WTC11 (cell line): ENCODE measurements around the gene TRAPPC3.

ENCODE experiments used
- ATF1 ChIP-seq: sonication (generic); formaldehyde crosslinking; IDR thresholded peaks from 2 replicates; pipeline ENCODE4 v1.8.1; 2023; ENCODE audit warnings: mild to moderate bottlenecking, moderate library complexity, missing genetic modification reagents
- CREM ChIP-seq: sonication (generic); formaldehyde crosslinking; IDR thresholded peaks from 2 replicates; pipeline ENCODE4 v1.8.1; 2022; ENCODE audit warnings: mild to moderate bottlenecking, missing genetic modification reagents, moderate library complexity
- FOXP1 ChIP-seq: sonication (generic); formaldehyde crosslinking; IDR thresholded peaks from 2 replicates; pipeline ENCODE4 v1.8.0; 2022; ENCODE audit warnings: missing genetic modification reagents, mild to moderate bottlenecking, moderate library complexity, borderline replicate concordance
- KAT7 ChIP-seq: sonication (generic); formaldehyde crosslinking; IDR thresholded peaks from 2 replicates; pipeline ENCODE4 v1.8.1; 2023; ENCODE audit warnings: missing genetic modification reagents, mild to moderate bottlenecking, borderline replicate concordance
- NFYB ChIP-seq: sonication (generic); formaldehyde crosslinking; conservative IDR thresholded peaks from 2 replicates; pipeline ENCODE4 v1.8.0; 2022; ENCODE audit warnings: low read depth, missing genetic modification reagents
- ZBTB21 ChIP-seq: sonication (generic); formaldehyde crosslinking; IDR thresholded peaks from 2 replicates; pipeline ENCODE4 v1.8.1; 2023; ENCODE audit warnings: mild to moderate bottlenecking, missing genetic modification reagents, borderline replicate concordance
- ZNF263 ChIP-seq: sonication (generic); formaldehyde crosslinking; IDR thresholded peaks from 2 replicates; pipeline ENCODE4 v1.8.1; 2022; ENCODE audit warnings: low read depth, mild to moderate bottlenecking, moderate library complexity, missing genetic modification reagents
- TF ChIP-seq, protein P1 (sequence below): fragments of 200-600 bp; IDR thresholded peaks from 2 replicates; pipeline ENCODE4 v1.8.0; 2022; ENCODE audit warnings: antibody characterized with exemption
- TF ChIP-seq, protein P2 (sequence below): sonication (generic); formaldehyde crosslinking; IDR thresholded peaks from 2 replicates; pipeline ENCODE4 v1.8.1; 2023; ENCODE audit warnings: mild to moderate bottlenecking, missing genetic modification reagents, moderate library complexity
- TF ChIP-seq, protein P3 (sequence below): sonication (generic); formaldehyde crosslinking; conservative IDR thresholded peaks from 2 replicates; pipeline ENCODE4 v1.8.1; 2022; ENCODE audit warnings: mild to moderate bottlenecking, missing genetic modification reagents
- TF ChIP-seq, protein P4 (sequence below): sonication (generic); formaldehyde crosslinking; IDR thresholded peaks from 2 replicates; pipeline ENCODE4 v1.8.0; 2022; ENCODE audit warnings: mild to moderate bottlenecking, missing genetic modification reagents
- TF ChIP-seq, protein P5 (sequence below): sonication (generic); formaldehyde crosslinking; IDR thresholded peaks from 2 replicates; pipeline ENCODE4 v1.8.1; 2022; ENCODE audit warnings: low read depth, mild to moderate bottlenecking, moderate library complexity, missing genetic modification reagents, borderline replicate concordance
- TF ChIP-seq, protein P6 (sequence below): sonication (generic); formaldehyde crosslinking; IDR thresholded peaks from 2 replicates; pipeline ENCODE4 v1.8.1; 2022; ENCODE audit warnings: missing genetic modification reagents, borderline replicate concordance

DNA sequence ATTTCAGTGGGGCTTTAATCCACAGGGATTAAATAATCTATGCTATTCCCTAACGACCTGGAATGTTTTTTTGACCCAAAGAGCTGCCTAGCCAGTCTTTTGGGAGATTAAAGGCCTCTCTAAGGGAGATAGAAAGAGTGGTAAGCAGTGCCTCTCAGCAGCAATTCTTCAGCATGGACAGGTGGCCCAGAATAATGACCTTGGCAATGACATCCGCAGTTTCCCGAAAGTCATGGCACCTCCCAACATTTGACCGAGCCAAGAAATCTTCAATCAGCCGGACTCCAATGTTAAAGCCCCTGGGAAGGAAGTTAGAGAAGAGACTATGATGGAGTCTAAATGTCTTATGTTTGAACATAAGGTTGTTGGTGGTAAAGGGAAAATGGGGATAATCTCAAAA lies 9.8 kb downstream of the TRAPPC3 start:
- TF ChIP-seq, protein P1, sequence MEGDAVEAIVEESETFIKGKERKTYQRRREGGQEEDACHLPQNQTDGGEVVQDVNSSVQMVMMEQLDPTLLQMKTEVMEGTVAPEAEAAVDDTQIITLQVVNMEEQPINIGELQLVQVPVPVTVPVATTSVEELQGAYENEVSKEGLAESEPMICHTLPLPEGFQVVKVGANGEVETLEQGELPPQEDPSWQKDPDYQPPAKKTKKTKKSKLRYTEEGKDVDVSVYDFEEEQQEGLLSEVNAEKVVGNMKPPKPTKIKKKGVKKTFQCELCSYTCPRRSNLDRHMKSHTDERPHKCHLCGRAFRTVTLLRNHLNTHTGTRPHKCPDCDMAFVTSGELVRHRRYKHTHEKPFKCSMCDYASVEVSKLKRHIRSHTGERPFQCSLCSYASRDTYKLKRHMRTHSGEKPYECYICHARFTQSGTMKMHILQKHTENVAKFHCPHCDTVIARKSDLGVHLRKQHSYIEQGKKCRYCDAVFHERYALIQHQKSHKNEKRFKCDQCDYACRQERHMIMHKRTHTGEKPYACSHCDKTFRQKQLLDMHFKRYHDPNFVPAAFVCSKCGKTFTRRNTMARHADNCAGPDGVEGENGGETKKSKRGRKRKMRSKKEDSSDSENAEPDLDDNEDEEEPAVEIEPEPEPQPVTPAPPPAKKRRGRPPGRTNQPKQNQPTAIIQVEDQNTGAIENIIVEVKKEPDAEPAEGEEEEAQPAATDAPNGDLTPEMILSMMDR: no peak
- TF ChIP-seq, protein P2, sequence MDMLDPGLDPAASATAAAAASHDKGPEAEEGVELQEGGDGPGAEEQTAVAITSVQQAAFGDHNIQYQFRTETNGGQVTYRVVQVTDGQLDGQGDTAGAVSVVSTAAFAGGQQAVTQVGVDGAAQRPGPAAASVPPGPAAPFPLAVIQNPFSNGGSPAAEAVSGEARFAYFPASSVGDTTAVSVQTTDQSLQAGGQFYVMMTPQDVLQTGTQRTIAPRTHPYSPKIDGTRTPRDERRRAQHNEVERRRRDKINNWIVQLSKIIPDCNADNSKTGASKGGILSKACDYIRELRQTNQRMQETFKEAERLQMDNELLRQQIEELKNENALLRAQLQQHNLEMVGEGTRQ (CRISPR knock-in tag): no peak
- TF ChIP-seq KAT7 (CRISPR knock-in tag) (no peak), NFYB (CRISPR knock-in tag) (no peak), FOXP1 (CRISPR knock-in tag) (no peak), ATF1 (no peak), ZBTB21 (CRISPR knock-in tag) (no peak), ZNF263 (CRISPR knock-in tag) (no peak), CREM (CRISPR knock-in tag) (no peak)
- TF ChIP-seq, protein P3, sequence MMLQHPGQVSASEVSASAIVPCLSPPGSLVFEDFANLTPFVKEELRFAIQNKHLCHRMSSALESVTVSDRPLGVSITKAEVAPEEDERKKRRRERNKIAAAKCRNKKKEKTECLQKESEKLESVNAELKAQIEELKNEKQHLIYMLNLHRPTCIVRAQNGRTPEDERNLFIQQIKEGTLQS: no peak
- TF ChIP-seq, protein P4, sequence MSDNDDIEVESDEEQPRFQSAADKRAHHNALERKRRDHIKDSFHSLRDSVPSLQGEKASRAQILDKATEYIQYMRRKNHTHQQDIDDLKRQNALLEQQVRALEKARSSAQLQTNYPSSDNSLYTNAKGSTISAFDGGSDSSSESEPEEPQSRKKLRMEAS (CRISPR knock-in tag): no peak
- TF ChIP-seq, protein P5, sequence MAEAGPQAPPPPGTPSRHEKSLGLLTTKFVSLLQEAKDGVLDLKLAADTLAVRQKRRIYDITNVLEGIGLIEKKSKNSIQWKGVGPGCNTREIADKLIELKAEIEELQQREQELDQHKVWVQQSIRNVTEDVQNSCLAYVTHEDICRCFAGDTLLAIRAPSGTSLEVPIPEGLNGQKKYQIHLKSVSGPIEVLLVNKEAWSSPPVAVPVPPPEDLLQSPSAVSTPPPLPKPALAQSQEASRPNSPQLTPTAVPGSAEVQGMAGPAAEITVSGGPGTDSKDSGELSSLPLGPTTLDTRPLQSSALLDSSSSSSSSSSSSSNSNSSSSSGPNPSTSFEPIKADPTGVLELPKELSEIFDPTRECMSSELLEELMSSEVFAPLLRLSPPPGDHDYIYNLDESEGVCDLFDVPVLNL: no peak
- TF ChIP-seq, protein P6, sequence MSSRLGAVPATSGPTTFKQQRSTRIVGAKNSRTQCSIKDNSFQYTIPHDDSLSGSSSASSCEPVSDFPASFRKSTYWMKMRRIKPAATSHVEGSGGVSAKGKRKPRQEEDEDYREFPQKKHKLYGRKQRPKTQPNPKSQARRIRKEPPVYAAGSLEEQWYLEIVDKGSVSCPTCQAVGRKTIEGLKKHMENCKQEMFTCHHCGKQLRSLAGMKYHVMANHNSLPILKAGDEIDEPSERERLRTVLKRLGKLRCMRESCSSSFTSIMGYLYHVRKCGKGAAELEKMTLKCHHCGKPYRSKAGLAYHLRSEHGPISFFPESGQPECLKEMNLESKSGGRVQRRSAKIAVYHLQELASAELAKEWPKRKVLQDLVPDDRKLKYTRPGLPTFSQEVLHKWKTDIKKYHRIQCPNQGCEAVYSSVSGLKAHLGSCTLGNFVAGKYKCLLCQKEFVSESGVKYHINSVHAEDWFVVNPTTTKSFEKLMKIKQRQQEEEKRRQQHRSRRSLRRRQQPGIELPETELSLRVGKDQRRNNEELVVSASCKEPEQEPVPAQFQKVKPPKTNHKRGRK (CRISPR knock-in tag): no peak
